Frontal cortex (tissue), 4 donors: ENCODE results near the gene NLRP3. TPM values are rescaled to one million over a fixed set of nuclear protein-coding genes. Genes with fewer than 3 reads are reported as not detected.
"Not testable (repeated sequence)": the region's sequence is repeated elsewhere in the genome, so short reads cannot be mapped to it uniquely, and the experiment has no call there.

Source experiments
- DNase-seq, 2 donors: peaks; one replicate each; pipeline ENCODE4 v3.0.0; 2012; ENCODE audit warnings: low spot score in 2 of 2
- FAIRE-seq: peaks from 2 replicates; lab custom pipeline; 2012; peaks lifted over from hg19 to GRCh38; lab: Jason Lieb, UNC
- total RNA-seq: library from RNA; depleted of rRNA; stranded (reverse); fragments of >200 nt; gene quantifications from one replicate; pipeline ENCODE4 v1.2.3, GENCODE V29; 2014
- donor health status: control.
- donor health status: control.
- donor health status: control.

The NLRP3 gene
- total RNA-seq = 0.82 TPM

DNA sequence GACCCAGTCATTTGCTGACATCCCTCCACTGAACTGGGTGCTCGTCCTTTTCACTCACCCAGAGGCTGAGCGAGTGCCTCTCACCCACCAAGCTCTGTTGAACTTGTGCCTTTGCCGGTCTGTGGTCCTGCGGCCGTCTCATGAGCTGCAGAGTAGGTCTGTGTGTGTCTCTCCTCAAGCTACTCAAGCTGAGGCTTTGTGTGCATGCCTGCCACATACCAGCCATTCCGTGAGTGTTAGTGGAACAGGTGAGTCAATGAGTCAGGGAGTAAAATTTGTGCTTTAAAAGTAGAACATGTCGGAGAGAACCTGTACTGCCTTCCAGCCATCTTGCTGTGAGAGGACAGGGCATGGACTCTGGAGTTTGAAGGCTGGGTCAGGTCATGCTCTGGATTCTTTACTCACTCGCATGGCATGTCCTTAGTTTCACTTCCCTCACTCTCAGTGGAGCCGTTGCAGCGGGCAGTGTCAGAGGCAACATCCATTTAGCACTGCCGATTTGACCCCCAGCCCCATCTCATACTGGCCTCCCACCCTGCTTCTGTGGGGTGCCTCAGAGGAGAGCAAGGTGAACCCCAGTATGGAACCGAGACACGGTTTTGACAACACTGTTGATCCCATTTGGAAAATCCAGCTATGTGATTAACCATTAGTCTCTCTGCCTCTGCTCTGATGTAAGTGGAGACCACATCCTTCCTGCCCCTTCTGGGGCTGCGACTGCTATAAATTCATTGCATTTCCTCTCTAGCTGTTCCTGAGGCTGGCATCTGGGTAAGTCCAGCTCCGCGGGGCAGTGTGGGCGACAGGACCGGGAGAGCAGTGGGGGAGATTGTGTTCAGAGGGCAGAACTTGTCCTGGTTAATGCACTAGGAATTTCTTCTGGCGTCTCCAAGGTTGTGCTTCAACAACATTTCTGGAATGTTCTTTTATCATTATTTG lies at the start of gene NLRP3:
Gene NLRP3 (plus strand): TSS at position 751 of the 939 bp plus-strand sequence. CDS start 2,628 bp downstream, outside the sequence.
- DNase-seq (no peak), FAIRE-seq (no peak)

DNA sequence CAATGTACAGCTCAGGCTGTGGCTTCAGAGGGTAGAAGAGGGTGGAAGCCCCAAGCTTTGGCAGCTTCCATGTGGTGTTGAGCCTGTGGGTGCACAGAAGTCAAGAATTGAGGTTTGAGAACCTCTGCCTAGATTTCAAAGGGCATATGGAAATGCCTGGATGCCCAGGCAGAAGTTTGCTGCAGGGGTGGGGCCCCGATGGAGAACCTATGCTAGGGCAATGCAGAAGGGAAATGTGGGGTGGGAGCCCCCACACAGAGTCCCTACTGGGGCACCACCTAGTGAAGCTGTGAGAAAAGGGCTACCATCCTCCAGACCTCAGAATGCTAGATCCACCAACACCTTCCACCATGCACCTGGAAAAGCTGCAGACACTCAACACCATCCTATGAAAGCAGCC lies 49.6 kb upstream of the NLRP3 start:
- not testable (repeated sequence) for DNase-seq, FAIRE-seq

GRCh38 chr1:247366926-247367645 lies 48.9 kb upstream of the NLRP3 start:
- no peak for DNase-seq

DNA sequence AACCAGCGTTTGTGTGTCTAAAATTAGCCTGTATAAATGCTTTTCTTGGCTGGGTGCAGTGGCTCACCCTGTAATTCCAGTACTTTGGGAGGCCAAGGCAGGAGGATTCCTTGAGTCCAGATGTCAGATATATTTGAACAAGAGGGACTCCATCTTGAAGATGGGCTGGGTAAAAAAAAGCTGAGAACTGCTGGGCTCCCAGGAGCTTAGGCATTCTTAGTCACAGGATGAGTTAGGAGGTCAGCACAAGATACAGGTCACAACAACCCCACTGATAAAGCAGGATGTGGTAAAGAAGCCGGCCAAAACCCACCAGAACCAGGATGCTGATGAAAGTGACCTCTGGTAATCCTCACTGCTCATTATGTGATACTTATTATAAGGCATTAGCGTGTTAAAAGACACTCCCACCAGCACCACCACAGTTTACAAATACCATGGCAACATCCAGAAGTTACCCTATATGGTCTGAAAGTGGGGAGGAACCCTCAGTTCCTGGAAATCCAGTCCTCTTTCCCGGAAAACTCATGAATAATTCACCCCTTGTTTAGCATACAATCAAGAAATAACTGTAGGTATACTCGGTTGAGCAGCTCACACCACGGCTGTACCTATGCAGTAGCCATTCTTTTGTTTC lies 48.1 kb upstream of the NLRP3 start:
- FAIRE-seq (no peak), DNase-seq (no peak)

More at GRCh38 chr1:247366926-247367645, 48.9 kb upstream of the NLRP3 start:
- FAIRE-seq = no peak

- DNase-seq (no peak), FAIRE-seq (no peak)
These were observed 47.4 kb upstream of the NLRP3 start for GRCh38 chr1:247368490-247369145.

DNA sequence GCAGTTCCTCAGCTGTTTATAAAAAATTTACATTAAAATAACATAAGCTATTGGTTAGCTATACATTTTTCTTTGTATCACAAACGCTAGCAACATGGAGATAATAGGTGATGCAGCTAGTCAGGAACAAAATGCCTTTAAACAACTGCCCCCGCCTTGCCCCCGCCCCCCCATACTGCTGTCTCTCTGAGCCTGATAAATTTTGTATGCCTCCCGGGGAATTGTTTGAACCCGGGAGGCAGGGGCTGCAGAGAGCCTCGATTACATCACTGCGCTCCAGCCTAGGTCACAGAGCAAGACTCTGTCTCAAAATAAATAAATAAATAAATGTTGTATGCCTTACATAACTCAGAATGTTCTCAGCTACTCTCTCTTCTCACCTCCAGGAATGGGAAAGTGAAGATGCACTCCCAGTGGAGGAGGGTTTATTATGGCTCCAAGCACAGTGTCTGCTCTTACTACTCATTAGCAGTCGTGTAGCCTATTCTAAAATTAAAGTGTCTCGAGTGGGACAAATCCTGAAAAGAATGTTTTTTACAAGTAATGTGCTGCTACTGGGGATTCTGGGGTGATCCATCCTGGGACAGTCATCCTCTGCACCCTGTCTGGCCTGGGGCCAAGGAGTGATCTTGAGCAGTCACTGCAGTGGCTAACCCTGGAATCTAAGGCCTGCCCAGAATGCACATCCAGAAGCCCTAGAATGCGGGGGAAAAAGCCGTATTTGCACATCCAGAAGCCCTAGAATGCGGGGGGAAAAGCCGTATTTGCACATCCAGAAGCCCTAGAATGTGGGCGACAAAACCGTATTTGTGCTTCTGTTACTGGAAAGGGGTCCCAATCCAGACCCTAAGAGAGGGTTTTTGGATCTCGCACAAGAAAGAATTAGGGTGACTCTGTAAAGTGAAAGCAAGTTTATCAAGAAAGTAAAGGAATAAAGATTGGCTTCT lies 44.9 kb upstream of the NLRP3 start:
- DNase-seq (no peak), FAIRE-seq (no peak)

DNA sequence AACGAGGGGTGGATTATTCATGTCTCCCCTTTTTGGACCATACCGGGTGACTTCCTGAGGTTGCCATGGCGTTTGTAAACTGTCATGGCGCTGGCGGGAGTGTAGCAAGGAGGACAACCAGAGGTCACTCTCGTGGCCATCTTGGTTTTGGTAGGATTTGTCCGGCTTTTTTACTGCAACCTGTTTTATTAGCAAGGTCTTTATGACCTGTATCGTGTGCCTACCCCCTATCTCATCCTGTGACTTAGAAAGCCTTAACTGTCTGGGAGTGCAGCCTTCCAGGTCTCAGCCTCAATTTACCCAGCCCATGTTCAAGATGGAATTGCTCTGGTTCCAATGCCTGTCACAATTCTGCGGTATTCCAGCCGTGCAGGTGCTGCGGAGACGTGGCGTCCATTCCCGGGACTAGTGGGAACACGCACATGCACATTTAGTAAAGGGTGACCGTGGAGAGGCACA lies 44.1 kb upstream of the NLRP3 start:
- DNase-seq (no peak), FAIRE-seq (no peak)

- DNase-seq (peak in 1 of 2 donors; percentile 34), FAIRE-seq (no peak)
These were observed 42.2 kb upstream of the NLRP3 start for GRCh38 chr1:247373721-247374141.

DNA sequence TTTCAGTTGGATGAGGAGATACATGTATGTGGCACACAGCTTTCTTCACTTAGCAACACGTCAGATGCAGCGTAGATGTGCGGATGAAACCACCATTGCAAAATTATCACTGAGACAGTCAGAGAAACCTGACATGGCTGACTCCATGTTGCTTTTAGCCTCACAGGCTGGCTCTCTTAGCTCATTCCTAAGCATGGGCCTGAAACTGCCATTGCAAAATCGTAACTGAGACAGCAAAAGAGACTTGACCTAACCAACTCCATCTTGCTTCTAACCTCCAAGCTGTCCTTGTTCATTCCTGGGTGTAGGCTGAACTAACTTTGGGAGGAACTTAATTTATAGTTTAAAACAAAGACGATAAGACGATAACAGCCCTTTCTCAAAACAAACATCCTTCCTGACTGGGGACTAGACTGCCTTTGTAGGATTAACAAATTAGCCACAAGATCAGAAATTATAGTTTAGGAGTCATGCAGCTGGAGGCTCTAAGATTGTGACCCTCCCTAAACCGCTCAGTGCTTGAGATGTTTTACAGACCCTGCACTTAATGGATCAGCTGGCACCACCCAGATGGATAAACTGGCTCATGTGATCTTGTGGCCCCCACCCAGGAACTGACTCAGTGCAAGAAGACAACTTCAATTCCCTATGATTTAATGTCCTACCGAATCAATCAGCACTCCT lies 41.2 kb upstream of the NLRP3 start:
- DNase-seq, FAIRE-seq: not testable (repeated sequence)

GRCh38 chr1:247375747-247376146 lies 40.2 kb upstream of the NLRP3 start:
- FAIRE-seq (no peak), DNase-seq (no peak)

DNA sequence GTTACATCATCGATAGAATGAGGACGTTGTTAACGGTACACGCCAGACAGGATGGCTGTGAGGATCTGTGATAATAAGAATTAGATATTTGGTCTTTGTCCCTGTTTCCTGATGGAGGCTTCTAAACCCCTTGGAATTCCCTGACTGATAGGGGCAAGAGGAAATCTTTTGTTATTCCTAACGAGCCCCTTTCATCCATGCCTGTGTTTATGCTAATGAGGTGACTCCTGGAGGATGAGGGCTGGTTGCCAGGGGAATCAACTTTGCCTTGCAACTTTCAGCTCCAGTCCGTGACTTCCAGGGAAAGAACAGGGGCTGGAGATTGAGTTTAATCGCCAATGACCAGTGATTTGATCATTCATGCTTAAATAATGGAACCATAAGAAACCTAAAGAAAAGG lies 39.3 kb upstream of the NLRP3 start:
- no peak for FAIRE-seq

GRCh38 chr1:247377656-247378055 lies 38.3 kb upstream of the NLRP3 start:
- not testable (repeated sequence) for FAIRE-seq, DNase-seq

More for the DNA sequence above, 39.3 kb upstream of the NLRP3 start:
- no peak for DNase-seq

- FAIRE-seq (no peak), DNase-seq (no peak)
These were observed 37.5 kb upstream of the NLRP3 start for GRCh38 chr1:247378334-247379073.

DNA sequence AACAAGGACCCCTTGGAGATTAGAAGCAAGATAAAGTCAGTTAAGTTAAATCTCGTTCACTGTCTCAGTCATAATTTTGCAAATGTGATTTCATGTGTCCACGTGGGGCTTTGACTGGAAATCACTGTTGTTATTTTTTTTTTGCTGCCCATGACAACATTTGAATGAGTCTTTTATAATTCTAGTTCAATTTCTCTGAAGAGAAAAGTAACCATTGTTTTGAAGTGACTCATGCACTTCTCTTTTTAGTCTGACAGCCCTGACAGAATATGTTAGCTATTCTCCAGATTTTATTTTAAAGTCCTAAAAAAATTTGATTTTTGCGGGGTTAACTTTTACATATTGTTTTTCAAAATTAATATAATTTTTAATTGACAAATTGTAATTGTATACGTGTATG lies 30.7 kb upstream of the NLRP3 start:
- FAIRE-seq = peak; percentile 57
- no peak for DNase-seq

- no peak for FAIRE-seq
- DNase-seq = no peak
These were observed 29.8 kb upstream of the NLRP3 start for GRCh38 chr1:247386217-247386616.

GRCh38 chr1:247386687-247387086 lies 29.3 kb upstream of the NLRP3 start:
- no peak for FAIRE-seq
- DNase-seq = no peak

DNA sequence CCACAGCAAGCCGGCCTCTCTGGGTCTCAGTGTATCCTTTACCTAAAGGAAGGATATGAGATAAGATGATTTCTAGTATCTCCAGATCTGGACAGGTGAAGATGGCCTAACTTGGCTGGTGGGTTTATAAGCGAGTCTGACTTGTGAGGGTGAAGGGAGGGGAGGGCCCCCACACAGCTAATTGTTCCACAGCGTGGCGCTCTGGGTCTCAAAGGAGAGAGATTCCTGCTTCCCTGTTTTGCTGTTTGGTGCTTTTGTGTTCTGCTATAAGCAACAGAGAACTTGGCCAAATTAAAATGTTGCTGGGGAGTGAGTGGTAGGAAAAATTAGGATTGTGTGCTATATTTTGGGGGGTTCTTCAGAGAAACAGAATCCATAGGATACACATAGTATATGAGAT lies 28.9 kb upstream of the NLRP3 start:
- DNase-seq (no peak), FAIRE-seq (no peak)
